B cell (primary cell): ENCODE measurements around the gene ATAD3C. TPM values are rescaled to one million over a fixed set of nuclear protein-coding genes. Genes with fewer than 3 reads are reported as not detected.
"Not testable (repeated sequence)": the region's sequence is repeated elsewhere in the genome, so short reads cannot be mapped to it uniquely, and the experiment has no call there.

ENCODE experiments used
- ATAC-seq: fragments of 200-7000 bp; cut with Tn5 transposase; one replicate; pipeline ENCODE4 v1.10.0; 2021; ENCODE audit warnings: low read depth, mild to moderate bottlenecking, moderate number of reproducible peaks, moderate library complexity
- CTCF ChIA-PET: fragments of 350-600 bp; sonication (Branson Sonifier 250); formaldehyde crosslinking; loops from one replicate; lab custom pipeline; 2021; ENCODE audit warnings: antibody characterized with exemption, inconsistent platforms; lab: Charles Lee
- POLR2A ChIA-PET: fragments of 350-600 bp; sonication (Branson Sonifier 250); formaldehyde crosslinking; loops from one replicate; lab custom pipeline; 2021; ENCODE audit warnings: antibody characterized with exemption; lab: Charles Lee
- DNase-seq: peaks from one replicate; pipeline ENCODE4 v3.0.0; 2013
- H2AFZ ChIP-seq: 2 replicates; pipeline ENCODE4 v1.6.1; 2012; ENCODE audit warnings: mild to moderate bottlenecking, low read depth, low read length; ENCODE audit not compliant: insufficient read depth, poor library complexity, severe bottlenecking
- H3K27ac ChIP-seq, 2 donors: 1 replicate in 1 of 2; 2 replicates in 1 of 2; pipeline ENCODE4 v1.5.1; 2012 to 2013; ENCODE audit warnings: low read length in 2 of 2, mild to moderate bottlenecking in 2 of 2, moderate library complexity in 1 of 2
- H3K27me3 ChIP-seq, 4 experiments: fragments of 200-600 bp in 1 of 4; sonication (generic) in 1 of 4; replicated peaks in 1 of 4; 1 replicate in 2 of 4; 2 replicates in 2 of 4; pipeline versions ENCODE4 v1.6.1 to v1.7.0; 2013 to 2016; ENCODE audit warnings: low read length in 3 of 4, mild to moderate bottlenecking in 2 of 4, mixed read lengths in 1 of 4, moderate library complexity in 1 of 4; ENCODE audit not compliant: insufficient read depth in 4 of 4, control insufficient read depth in 3 of 4; ENCODE audit errors: control extremely low read depth in 1 of 4
- H3K36me3 ChIP-seq, 2 experiments: replicated peaks in 1 of 2; 1 replicate in 1 of 2; 2 replicates in 1 of 2; pipeline versions ENCODE4 v1.6.1 to v1.7.1; 2013; ENCODE audit warnings: low read length in 1 of 2; ENCODE audit not compliant: insufficient read depth in 2 of 2, control insufficient read depth in 1 of 2; ENCODE audit errors: control extremely low read depth in 1 of 2, extremely low read depth in 1 of 2
- H3K4me1 ChIP-seq, 2 donors: fragments of 200-600 bp in 1 of 2; sonication (generic) in 1 of 2; 1 replicate in 1 of 2; 2 replicates in 1 of 2; pipeline versions ENCODE4 v1.5.1 to v1.6.1; 2013 to 2017; ENCODE audit warnings: low read length in 2 of 2; ENCODE audit not compliant: control insufficient read depth in 2 of 2, insufficient read depth in 2 of 2
- H3K4me2 ChIP-seq: replicated peaks from 2 replicates; pipeline ENCODE3; 2012; ENCODE audit warnings: mild to moderate bottlenecking, low read depth, low read length; ENCODE audit not compliant: poor library complexity, severe bottlenecking
- H3K4me3 ChIP-seq, 5 experiments: fragments of 200-600 bp in 1 of 5; sonication (generic) in 1 of 5; 1 replicate in 3 of 5; 2 replicates in 2 of 5; pipeline versions ENCODE4 v1.5.1 to v1.7.0; 2011 to 2016; ENCODE audit warnings: low read length in 4 of 5, mild to moderate bottlenecking in 4 of 5, low read depth in 2 of 5, control low read depth in 1 of 5, moderate library complexity in 1 of 5; ENCODE audit not compliant: insufficient read depth in 1 of 5; ENCODE audit errors: control extremely low read depth in 1 of 5, extremely low read depth in 1 of 5
- H3K79me2 ChIP-seq: fragments of 200-600 bp; sonication (generic); one replicate; pipeline ENCODE4 v1.6.0; 2016; ENCODE audit warnings: low read length; ENCODE audit not compliant: control insufficient read depth, insufficient read depth
- H3K9ac ChIP-seq: fragments of 200-600 bp; sonication (generic); 2 replicates; pipeline ENCODE4 v1.6.1; 2017; ENCODE audit warnings: mild to moderate bottlenecking, low read length, moderate library complexity
- H3K9me3 ChIP-seq, 3 donors: one replicate each; pipeline versions ENCODE4 v1.6.1 to v1.7.1; 2013; ENCODE audit warnings: low read length in 2 of 3; ENCODE audit not compliant: control insufficient read depth in 2 of 3, insufficient read depth in 1 of 3; ENCODE audit errors: control extremely low read depth in 1 of 3
- H4K20me1 ChIP-seq: 2 replicates; pipeline ENCODE4 v1.6.0; 2012; ENCODE audit warnings: mild to moderate bottlenecking, low read length; ENCODE audit not compliant: insufficient read depth, control insufficient read depth, poor library complexity, severe bottlenecking
- H3K27ac Mint-ChIP-seq: one replicate; pipeline ENCODE4 v1.8.0; 2021; ENCODE audit warnings: mixed read lengths
- H3K27me3 Mint-ChIP-seq: one replicate; pipeline ENCODE4 v1.8.0; 2021; ENCODE audit warnings: mixed read lengths
- H3K4me1 Mint-ChIP-seq: one replicate; pipeline ENCODE4 v1.8.0; 2021; ENCODE audit warnings: mixed read lengths
- H3K4me3 Mint-ChIP-seq: one replicate; pipeline ENCODE4 v1.8.0; 2021; ENCODE audit warnings: mixed read lengths
- H3K9me3 Mint-ChIP-seq: one replicate; pipeline ENCODE4 v1.8.0; 2022; ENCODE audit warnings: mixed read lengths; ENCODE audit not compliant: insufficient read depth
- WGBS: methylation state at CpG from one replicate; pipeline ENCODE4 v1.1.5; 2013; ENCODE audit warnings: missing lambda C conversion rate; ENCODE audit not compliant: insufficient coverage; 5-methylcytosine and 5-hydroxymethylcytosine counted together
- intact Hi-C: fragments of 100-400 bp; cut with micrococcal nuclease; formaldehyde crosslinking; loops from one replicate; pipeline ENCODE4 v1.10.0; 2022
- polyA plus RNA-seq: library from polyadenylated mRNA; depleted of rRNA; stranded (reverse); fragments of >200 nt; gene quantifications from 2 replicates; pipeline ENCODE4 v1.2.3, GENCODE V29; 2012
- total RNA-seq, 2 donors: library from RNA; stranded (reverse); fragments of 120-200 nt in 1 of 2; gene quantifications; 1 replicate in 1 of 2; 2 replicates in 1 of 2; pipeline versions ENCODE4 v1.2.3 to v1.2.4, GENCODE V29; 2013 to 2022

Gene ATAD3C
- total and polyA plus RNA-seq, 2 donors (not counting 1 experiment from before 2014, with no cell fraction given): 0.20 to 1.1 TPM

DNA sequence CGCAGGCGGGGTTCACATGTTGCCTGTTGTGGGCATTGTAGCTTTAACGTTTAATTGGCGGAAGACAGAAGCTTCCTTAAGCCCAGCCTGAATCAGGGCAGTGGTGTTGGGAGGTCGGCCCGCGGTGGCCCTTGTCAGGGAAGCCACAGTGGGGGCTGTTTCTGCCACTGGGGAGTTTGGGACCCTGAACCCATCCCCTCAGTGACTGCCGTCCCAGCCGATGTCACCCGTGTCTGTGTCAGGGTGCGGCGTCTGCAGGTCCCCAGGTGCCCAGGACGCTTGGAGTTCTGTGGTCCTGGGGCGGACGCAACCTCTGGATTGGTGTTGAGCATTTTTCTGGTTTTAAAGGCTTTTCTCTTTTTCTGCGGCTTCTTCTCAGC, 31.0 kb downstream of the ATAD3C start:
- DNase-seq, H2AFZ ChIP-seq, POLR2A ChIA-PET, ATAC-seq, H3K4me3 Mint-ChIP-seq, H3K4me1 Mint-ChIP-seq, H3K9ac ChIP-seq, H3K27ac Mint-ChIP-seq, H3K9me3 Mint-ChIP-seq, H3K9me3 ChIP-seq, H3K27me3 ChIP-seq, H3K4me3 ChIP-seq, H3K4me2 ChIP-seq, CTCF ChIA-PET, intact Hi-C loops, H3K27me3 Mint-ChIP-seq, H3K4me1 ChIP-seq, H3K27ac ChIP-seq: not testable (repeated sequence)
- WGBS: 97% methylated on average over 13 of the region's 16 CpGs
- peaks cover 29% of the 10 kb centered on the region for H3K79me2 ChIP-seq
- H4K20me1 ChIP-seq: peaks cover 15% of the 10 kb centered on the region
- H3K36me3 ChIP-seq: peaks cover 0 to 37% of the 10 kb centered on the region in 2 experiments

DNA sequence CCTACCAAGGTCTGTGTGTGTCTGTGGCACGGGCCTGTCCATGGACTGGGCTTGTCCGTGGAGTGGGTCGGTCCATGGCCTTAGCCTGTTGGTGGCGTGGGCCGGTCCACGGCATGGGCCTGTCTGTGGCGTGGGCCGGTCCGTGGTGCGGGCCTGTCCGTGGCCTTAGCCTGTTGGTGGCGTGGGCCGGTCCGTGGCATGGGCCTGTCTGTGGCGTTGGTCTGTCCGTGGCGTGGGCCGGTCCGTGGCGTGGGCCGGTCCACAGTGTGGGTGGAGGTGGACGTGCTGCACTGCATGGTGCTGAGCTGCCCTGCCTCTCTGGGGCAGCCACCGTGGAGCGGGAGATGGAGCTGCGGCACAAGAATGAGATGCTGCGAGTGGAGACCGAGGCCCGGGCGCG, 32.3 kb downstream of the ATAD3C start:
- H3K4me1 ChIP-seq, H4K20me1 ChIP-seq, DNase-seq, H3K27ac ChIP-seq, H3K9me3 ChIP-seq, CTCF ChIA-PET, H3K4me3 ChIP-seq, H3K4me3 Mint-ChIP-seq, H3K9me3 Mint-ChIP-seq, POLR2A ChIA-PET, H2AFZ ChIP-seq, H3K27ac Mint-ChIP-seq, H3K27me3 Mint-ChIP-seq, H3K4me1 Mint-ChIP-seq, intact Hi-C loops, H3K4me2 ChIP-seq, H3K9ac ChIP-seq, H3K27me3 ChIP-seq, ATAC-seq: not testable (repeated sequence)
- Histone ChIP-seq H3K79me2 (peaks cover 24% of the 10 kb centered on the region), H3K36me3 (peaks cover 0 to 37% of the 10 kb centered on the region in 2 experiments)
- WGBS: 95% methylated on average over 18 of the region's 30 CpGs
